NK-92 treated with Interleukin-12 subunit alpha and Interleukin-12 subunit beta, amount 100 ng/mL, for 24 hours (cell line): ENCODE data around the gene EPM2A.
"Not testable (repeated sequence)": the region's sequence is repeated elsewhere in the genome, so short reads cannot be mapped to it uniquely, and the experiment has no call there.

Experiments used
- DNase-seq: peaks from one replicate; lab custom pipeline; 2025; lab: John Stamatoyannopoulos, UW

The EPM2A gene

GRCh38 chr6:145729887-145730286, 5.4 kb downstream of the EPM2A start:
- no peak for DNase-seq

- no peak for DNase-seq
These were observed 6.6 kb downstream of the EPM2A start for GRCh38 chr6:145728444-145729385.

- no peak for DNase-seq
These were observed 7.4 kb downstream of the EPM2A start for GRCh38 chr6:145727817-145728388.

- DNase-seq = no peak
These were observed 9.8 kb downstream of the EPM2A start for GRCh38 chr6:145725570-145725969.

- no peak for DNase-seq
These were observed 11.7 kb downstream of the EPM2A start for GRCh38 chr6:145723646-145724045.

- no peak for DNase-seq
These were observed 13.1 kb downstream of the EPM2A start for GRCh38 chr6:145722190-145722589.

- no peak for DNase-seq
These were observed 14.2 kb downstream of the EPM2A start for GRCh38 chr6:145721144-145721543.

GRCh38 chr6:145715426-145715825, 19.9 kb downstream of the EPM2A start:
- DNase-seq = no peak

GRCh38 chr6:145714731-145715130, 20.6 kb downstream of the EPM2A start:
- DNase-seq = no peak

- DNase-seq = no peak
These were observed 21.5 kb downstream of the EPM2A start for GRCh38 chr6:145713773-145714172.

GRCh38 chr6:145711372-145711771, 23.9 kb downstream of the EPM2A start:
- DNase-seq = no peak

GRCh38 chr6:145707397-145707796, 27.9 kb downstream of the EPM2A start:
- no peak for DNase-seq

- no peak for DNase-seq
These were observed 29.8 kb downstream of the EPM2A start for GRCh38 chr6:145705561-145705960.

GRCh38 chr6:145704143-145704781, 31.1 kb downstream of the EPM2A start:
- no peak for DNase-seq

GRCh38 chr6:145699462-145699861, 35.9 kb downstream of the EPM2A start:
- DNase-seq = no peak

- DNase-seq = not testable (repeated sequence)
These were observed 37.9 kb downstream of the EPM2A start for GRCh38 chr6:145697401-145697800.

- DNase-seq = no peak
These were observed 41.1 kb downstream of the EPM2A start for GRCh38 chr6:145694083-145694737.

GRCh38 chr6:145690969-145691368, 44.4 kb downstream of the EPM2A start:
- DNase-seq = no peak

- DNase-seq = no peak
These were observed 45.8 kb downstream of the EPM2A start for GRCh38 chr6:145689529-145689928.

- no peak for DNase-seq
These were observed 46.8 kb downstream of the EPM2A start for GRCh38 chr6:145688493-145688905.

GRCh38 chr6:145685932-145686331, 49.4 kb downstream of the EPM2A start:
- no peak for DNase-seq

- no peak for DNase-seq
These were observed 53.4 kb downstream of the EPM2A start for GRCh38 chr6:145681965-145682364.
